Stimulated activated memory B cell treated with anti-CD40 and anti-IgM and Interleukin-4, amounts not matched to agents 10 μg/mL and 1 μg/mL and 100 μg/mL, for 72 hours (primary cell): ENCODE results near the gene SMAD6.

Experiments used
- ATAC-seq: fragments of 150-1000 bp; cut with Tn5 transposase; 2 replicates; pipeline ENCODE4 v1.10.0; 2021
- H3K27ac Mint-ChIP-seq: one replicate; pipeline ENCODE4 v1.8.0; 2022; ENCODE audit warnings: mild to moderate bottlenecking, mixed read lengths
- H3K27me3 Mint-ChIP-seq: one replicate; pipeline ENCODE4 v1.8.0; 2022; ENCODE audit warnings: mixed read lengths
- H3K36me3 Mint-ChIP-seq: one replicate; pipeline ENCODE4 v1.8.0; 2022; ENCODE audit warnings: mixed read lengths
- H3K4me1 Mint-ChIP-seq: one replicate; pipeline ENCODE4 v1.8.0; 2022; ENCODE audit warnings: mixed read lengths
- H3K4me3 Mint-ChIP-seq: one replicate; pipeline ENCODE4 v1.8.0; 2022; ENCODE audit warnings: mild to moderate bottlenecking, moderate library complexity, mixed read lengths
- H3K9me3 Mint-ChIP-seq: one replicate; pipeline ENCODE4 v1.8.0; 2022; ENCODE audit warnings: mixed read lengths

SMAD6 gene

DNA sequence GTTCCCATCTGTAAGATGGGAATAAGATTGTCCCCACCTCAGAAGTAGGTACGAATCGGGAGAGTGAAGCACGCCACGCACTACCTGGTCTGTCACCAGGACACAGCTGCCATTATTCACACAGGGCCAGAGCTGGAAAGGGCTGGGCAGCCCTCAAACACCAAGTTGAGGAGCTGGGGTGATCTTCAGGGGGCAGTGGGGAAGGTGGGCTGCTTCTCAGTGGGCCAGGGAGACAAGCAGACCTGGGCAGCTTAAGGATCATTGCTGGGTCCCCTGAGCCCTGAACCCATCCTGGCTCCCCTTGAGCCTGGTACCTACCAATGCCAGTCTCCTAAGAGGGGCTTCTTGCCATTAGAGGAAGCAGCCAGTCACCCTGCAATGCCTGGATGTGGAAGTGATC, 82.1 kb downstream of the SMAD6 start:
- Mint-ChIP-seq H3K27ac (no peak overlapping the region), H3K4me1 (no peaks in the 10 kb centered on the region)

DNA sequence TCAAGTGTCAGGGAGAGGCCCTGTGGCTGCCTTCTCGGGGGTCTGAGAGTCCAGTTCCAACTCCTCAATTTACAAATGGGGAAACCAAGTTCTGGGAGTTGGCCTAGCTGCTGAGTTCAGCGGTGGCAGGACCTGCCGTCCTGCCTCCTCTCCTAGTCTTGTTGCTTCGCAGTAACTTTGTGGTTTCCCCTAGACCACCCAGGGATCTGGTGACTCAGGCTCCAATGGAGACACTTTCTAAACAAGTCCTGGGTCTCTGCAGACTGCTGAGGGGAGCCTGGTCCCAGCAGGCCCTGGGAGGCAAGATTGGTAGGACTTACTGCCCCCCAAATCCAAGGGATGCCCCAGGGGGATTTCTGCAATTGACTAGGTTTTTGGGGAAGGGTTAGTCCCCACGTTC, 83.6 kb downstream of the SMAD6 start:
- no peaks in the 10 kb centered on the region for H3K27me3 Mint-ChIP-seq
- no peak overlapping the region for H3K4me3 Mint-ChIP-seq
- ATAC-seq = no peak
- no peaks in the 10 kb centered on the region for H3K36me3 Mint-ChIP-seq
- H3K4me1 Mint-ChIP-seq = no peaks in the 10 kb centered on the region
- H3K9me3 Mint-ChIP-seq = no peaks in the 10 kb centered on the region
- H3K27ac Mint-ChIP-seq = no peak overlapping the region

More for the DNA sequence above, 82.1 kb downstream of the SMAD6 start:
- Mint-ChIP-seq H3K4me3 (no peak overlapping the region), H3K27me3 (no peaks in the 10 kb centered on the region), H3K36me3 (no peaks in the 10 kb centered on the region), H3K9me3 (no peaks in the 10 kb centered on the region)
- ATAC-seq = no peak

- ATAC-seq = no peak
- no peaks in the 10 kb centered on the region for H3K4me1 Mint-ChIP-seq
- no peak overlapping the region for H3K4me3 Mint-ChIP-seq
- no peak overlapping the region for H3K27ac Mint-ChIP-seq
- H3K27me3 Mint-ChIP-seq = no peaks in the 10 kb centered on the region
- H3K9me3 Mint-ChIP-seq = no peaks in the 10 kb centered on the region
- H3K36me3 Mint-ChIP-seq = no peaks in the 10 kb centered on the region
Observed at GRCh38 chr15:66786222-66786621, 84.2 kb downstream of the SMAD6 start.

- no peaks in the 10 kb centered on the region for H3K36me3 Mint-ChIP-seq
- ATAC-seq = no peak
- H3K4me1 Mint-ChIP-seq = no peaks in the 10 kb centered on the region
- no peak overlapping the region for H3K27ac Mint-ChIP-seq
- H3K27me3 Mint-ChIP-seq = no peaks in the 10 kb centered on the region
- no peak overlapping the region for H3K4me3 Mint-ChIP-seq
- H3K9me3 Mint-ChIP-seq = no peaks in the 10 kb centered on the region
Observed at GRCh38 chr15:66786708-66787488, 84.9 kb downstream of the SMAD6 start.

- no peaks in the 10 kb centered on the region for H3K27me3 Mint-ChIP-seq
Observed at GRCh38 chr15:66787489-66787871, 85.4 kb downstream of the SMAD6 start.

DNA sequence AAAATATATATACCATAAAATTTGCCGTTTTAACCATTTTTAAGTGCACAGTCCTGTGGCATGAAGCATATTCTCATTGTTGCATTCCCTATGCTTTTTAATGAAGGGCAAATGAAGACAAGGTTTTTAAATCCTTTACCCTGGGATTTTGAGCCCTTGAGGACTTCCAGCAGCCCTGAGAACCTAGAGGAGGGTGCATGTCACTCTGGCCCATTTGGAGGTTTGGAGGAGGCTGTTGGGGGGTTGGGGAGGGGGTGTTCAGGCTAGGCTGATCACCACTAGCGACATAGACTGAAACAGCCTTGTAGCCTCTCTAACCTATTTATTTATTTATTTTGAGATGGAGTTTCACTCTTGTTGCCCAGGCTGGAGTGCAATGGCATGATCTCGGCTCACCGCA, 86.0 kb downstream of the SMAD6 start:
- Mint-ChIP-seq H3K4me1 (no peaks in the 10 kb centered on the region), H3K4me3 (no peak overlapping the region), H3K27ac (no peak overlapping the region), H3K27me3 (no peaks in the 10 kb centered on the region), H3K9me3 (no peaks in the 10 kb centered on the region), H3K36me3 (no peaks in the 10 kb centered on the region)
- no peak for ATAC-seq

More at GRCh38 chr15:66787489-66787871, 85.4 kb downstream of the SMAD6 start:
- ATAC-seq = no peak
- H3K27ac Mint-ChIP-seq = no peak overlapping the region
- no peaks in the 10 kb centered on the region for H3K9me3 Mint-ChIP-seq
- H3K4me1 Mint-ChIP-seq = no peaks in the 10 kb centered on the region
- no peak overlapping the region for H3K4me3 Mint-ChIP-seq
- H3K36me3 Mint-ChIP-seq = no peaks in the 10 kb centered on the region

DNA sequence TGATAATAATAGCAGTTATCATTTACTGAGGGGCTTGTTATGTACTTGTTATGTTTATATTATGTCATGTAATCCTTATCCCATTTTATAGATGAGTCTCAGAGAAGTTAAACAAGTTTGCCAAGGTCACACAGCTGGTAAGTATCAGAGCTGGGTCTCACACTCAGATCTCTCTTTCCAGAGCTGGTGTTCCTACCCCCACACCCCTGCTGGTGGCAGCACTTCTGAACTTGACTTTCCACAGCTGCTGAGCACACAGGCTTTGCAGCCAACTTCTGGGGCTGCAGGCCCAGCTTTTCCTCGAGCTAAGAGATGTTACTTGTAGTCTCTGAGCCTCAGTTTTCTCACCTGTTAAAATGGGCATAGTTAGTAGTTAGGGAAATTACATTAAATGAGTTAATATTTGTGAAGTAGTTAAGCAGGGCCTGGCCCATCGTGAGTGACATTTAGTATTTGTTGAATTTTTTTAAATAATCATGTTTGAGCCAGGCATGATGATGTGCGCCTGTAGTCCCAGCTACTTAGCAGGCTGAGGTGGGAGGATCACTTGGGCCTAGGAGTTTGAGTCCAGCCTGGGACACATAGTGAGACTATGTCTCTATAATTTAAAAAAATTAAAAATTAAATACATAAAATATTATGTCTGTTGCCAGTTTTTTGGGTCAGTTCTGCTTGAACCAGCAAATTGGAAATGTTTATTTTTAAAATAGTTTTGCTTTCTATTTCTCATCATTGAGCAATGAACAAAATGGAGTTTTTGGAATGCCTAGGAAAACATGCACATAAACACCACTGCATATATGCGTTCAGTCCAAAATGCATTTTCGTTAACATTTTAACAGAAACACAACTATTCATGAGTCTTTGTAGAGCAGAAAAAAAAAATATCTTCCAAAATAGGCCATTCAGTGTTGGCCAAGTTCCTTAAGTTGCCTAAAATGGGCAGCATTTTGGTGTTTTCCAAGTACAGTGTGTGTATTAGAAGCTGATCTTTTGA, 87.3 kb downstream of the SMAD6 start:
- no peaks in the 10 kb centered on the region for H3K27me3 Mint-ChIP-seq
- H3K4me1 Mint-ChIP-seq = no peaks in the 10 kb centered on the region
- no peak for ATAC-seq
- no peak overlapping the region for H3K4me3 Mint-ChIP-seq
- H3K27ac Mint-ChIP-seq = no peak overlapping the region
- no peaks in the 10 kb centered on the region for H3K9me3 Mint-ChIP-seq
- no peaks in the 10 kb centered on the region for H3K36me3 Mint-ChIP-seq

DNA sequence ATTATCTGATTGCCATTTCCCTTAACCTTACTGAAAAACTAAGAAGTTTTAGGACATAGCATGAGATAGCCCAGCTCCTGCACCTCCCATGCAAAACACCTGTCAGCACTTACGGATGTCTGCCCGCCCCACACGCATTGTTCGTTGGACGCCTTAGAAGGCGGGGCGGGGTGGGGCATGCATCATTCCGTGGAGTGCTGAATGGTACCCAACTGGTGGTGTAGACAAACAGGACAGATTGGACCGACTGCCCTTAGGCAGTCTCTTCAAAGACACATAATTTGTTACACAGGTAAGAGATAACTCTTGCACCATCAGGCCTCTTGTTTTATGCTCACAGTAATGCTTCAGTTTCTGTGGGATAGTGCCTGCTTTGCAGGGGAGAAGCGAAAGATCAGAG, 93.8 kb downstream of the SMAD6 start:
- no peaks in the 10 kb centered on the region for H3K4me1 Mint-ChIP-seq
- no peak overlapping the region for H3K4me3 Mint-ChIP-seq
- no peaks in the 10 kb centered on the region for H3K36me3 Mint-ChIP-seq
- no peak for ATAC-seq
- no peak overlapping the region for H3K27ac Mint-ChIP-seq
- H3K27me3 Mint-ChIP-seq = peaks cover 31% of the 10 kb centered on the region
- H3K9me3 Mint-ChIP-seq = no peaks in the 10 kb centered on the region

- Mint-ChIP-seq H3K9me3 (no peaks in the 10 kb centered on the region), H3K27ac (no peak overlapping the region), H3K4me1 (no peaks in the 10 kb centered on the region), H3K36me3 (no peaks in the 10 kb centered on the region), H3K27me3 (peaks cover 31% of the 10 kb centered on the region), H3K4me3 (no peak overlapping the region)
- ATAC-seq = no peak
Observed at GRCh38 chr15:66796343-66796742, 94.3 kb downstream of the SMAD6 start.

- Mint-ChIP-seq H3K27me3 (peaks cover 37% of the 10 kb centered on the region), H3K36me3 (no peaks in the 10 kb centered on the region), H3K4me3 (no peak overlapping the region), H3K4me1 (no peaks in the 10 kb centered on the region), H3K27ac (no peak overlapping the region), H3K9me3 (no peaks in the 10 kb centered on the region)
- no peak for ATAC-seq
Observed at GRCh38 chr15:66797921-66798320, 95.9 kb downstream of the SMAD6 start.

GRCh38 chr15:66798426-66799061, 96.5 kb downstream of the SMAD6 start:
- Mint-ChIP-seq H3K27ac (no peak overlapping the region), H3K36me3 (no peaks in the 10 kb centered on the region), H3K4me3 (no peak overlapping the region), H3K27me3 (peaks cover 38% of the 10 kb centered on the region), H3K4me1 (no peaks in the 10 kb centered on the region), H3K9me3 (no peaks in the 10 kb centered on the region)
- no peak for ATAC-seq

DNA sequence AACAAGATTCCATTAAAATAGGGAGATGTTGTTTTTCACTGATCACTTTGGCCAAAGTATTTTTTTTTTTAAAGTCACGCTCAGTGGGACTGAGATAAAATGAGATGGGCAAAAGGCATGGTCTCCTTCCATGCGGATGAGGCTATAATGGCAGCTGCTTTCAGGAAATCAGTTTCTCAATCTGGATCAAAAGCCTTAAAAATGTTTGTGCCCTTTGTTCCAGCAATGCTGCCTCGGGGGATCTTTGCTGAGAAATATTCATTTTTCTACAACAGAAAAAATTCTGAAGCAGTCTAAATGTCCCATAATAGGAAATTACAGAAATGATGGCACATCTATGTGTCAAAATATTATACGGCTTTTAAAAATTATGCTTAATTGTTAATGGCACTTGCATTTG, 97.2 kb downstream of the SMAD6 start:
- Mint-ChIP-seq H3K9me3 (no peaks in the 10 kb centered on the region), H3K36me3 (no peaks in the 10 kb centered on the region), H3K27ac (no peak overlapping the region), H3K27me3 (peaks cover 38% of the 10 kb centered on the region), H3K4me3 (no peak overlapping the region), H3K4me1 (no peaks in the 10 kb centered on the region)
- no peak for ATAC-seq

DNA sequence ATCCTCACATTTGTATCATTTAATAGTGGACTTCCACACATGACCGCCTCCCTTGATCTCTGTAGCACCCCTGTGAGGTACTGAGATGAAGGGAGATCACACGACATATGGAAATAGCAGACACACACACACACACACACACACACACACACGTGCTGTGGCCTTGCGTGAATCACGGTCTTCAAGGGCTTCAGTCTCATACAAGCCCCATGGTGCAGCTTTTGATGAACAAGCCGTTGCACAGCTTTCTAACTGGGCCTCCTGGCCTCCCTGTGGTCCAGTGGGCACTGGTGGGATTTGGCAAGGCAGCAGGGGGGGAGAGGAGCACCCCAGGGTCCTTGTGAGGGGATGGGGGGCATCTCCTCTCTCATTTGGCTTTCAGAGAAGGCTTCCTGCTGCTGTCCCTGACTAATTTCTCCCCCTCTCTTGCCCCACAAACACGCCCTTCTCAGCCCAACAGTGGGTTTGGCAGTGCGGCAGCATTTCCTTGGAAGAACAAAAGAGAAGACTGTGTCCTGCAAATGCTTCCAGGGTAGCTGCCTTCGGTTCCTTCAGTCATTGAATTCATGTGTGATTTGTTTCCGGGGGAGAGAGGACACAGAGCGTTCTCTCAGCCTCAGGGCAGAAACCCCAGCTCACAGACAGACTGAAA, 98.7 kb downstream of the SMAD6 start:
- H3K4me1 Mint-ChIP-seq = no peaks in the 10 kb centered on the region
- ATAC-seq = no peak
- no peaks in the 10 kb centered on the region for H3K9me3 Mint-ChIP-seq
- peaks cover 38% of the 10 kb centered on the region for H3K27me3 Mint-ChIP-seq
- no peak overlapping the region for H3K4me3 Mint-ChIP-seq
- no peaks in the 10 kb centered on the region for H3K36me3 Mint-ChIP-seq
- no peak overlapping the region for H3K27ac Mint-ChIP-seq

DNA sequence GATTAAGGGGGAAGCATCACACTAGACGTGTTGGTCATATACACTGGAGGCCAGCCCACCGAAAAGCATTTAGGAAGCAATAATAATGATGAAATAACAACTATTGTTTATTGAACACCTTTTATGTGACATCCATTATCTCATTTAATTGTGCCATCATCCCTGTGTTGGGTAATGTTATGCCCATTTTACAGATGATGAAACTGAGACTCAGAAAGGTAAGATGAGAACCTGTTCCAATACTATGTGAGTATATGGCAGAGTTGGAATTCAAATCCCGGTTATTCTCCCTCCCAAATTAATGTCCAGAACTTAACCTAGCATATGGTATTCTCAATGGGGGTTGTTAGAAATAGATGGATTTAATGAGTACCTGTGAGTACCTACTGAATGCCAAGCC, 99.2 kb downstream of the SMAD6 start:
- ATAC-seq = no peak
- no peaks in the 10 kb centered on the region for H3K9me3 Mint-ChIP-seq
- peaks cover 35% of the 10 kb centered on the region for H3K27me3 Mint-ChIP-seq
- no peaks in the 10 kb centered on the region for H3K4me1 Mint-ChIP-seq
- H3K4me3 Mint-ChIP-seq = no peak overlapping the region
- H3K36me3 Mint-ChIP-seq = no peaks in the 10 kb centered on the region
- H3K27ac Mint-ChIP-seq = no peak overlapping the region
